Measurements from ENCODE around the gene PTPN12.

PTPN12 gene

GRCh38 chr7:77680266-77680665, 143.2 kb downstream of the PTPN12 start:
- TF ChIP-seq, protein P1, sequence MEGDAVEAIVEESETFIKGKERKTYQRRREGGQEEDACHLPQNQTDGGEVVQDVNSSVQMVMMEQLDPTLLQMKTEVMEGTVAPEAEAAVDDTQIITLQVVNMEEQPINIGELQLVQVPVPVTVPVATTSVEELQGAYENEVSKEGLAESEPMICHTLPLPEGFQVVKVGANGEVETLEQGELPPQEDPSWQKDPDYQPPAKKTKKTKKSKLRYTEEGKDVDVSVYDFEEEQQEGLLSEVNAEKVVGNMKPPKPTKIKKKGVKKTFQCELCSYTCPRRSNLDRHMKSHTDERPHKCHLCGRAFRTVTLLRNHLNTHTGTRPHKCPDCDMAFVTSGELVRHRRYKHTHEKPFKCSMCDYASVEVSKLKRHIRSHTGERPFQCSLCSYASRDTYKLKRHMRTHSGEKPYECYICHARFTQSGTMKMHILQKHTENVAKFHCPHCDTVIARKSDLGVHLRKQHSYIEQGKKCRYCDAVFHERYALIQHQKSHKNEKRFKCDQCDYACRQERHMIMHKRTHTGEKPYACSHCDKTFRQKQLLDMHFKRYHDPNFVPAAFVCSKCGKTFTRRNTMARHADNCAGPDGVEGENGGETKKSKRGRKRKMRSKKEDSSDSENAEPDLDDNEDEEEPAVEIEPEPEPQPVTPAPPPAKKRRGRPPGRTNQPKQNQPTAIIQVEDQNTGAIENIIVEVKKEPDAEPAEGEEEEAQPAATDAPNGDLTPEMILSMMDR (IDR thresholded peaks at IDR 0.05; ENCODE audit: control extremely low read depth, extremely low read depth, low read depth, missing control alignments), result no peak
- ChIA-PET CTCF (no interaction called here), POLR2A (no interaction called here)
- DNase-seq (ENCODE audit: extremely low spot score), result no peak

- ChIA-PET CTCF (interaction anchor here (1.1 to 1.4 kb wide), 3 partner anchors 12 to 33 kb away, joined by 3 to 5 read pairs (median 4); partner anchors contain the start of gene RSBN1L), POLR2A (no interaction called here)
- TF ChIP-seq, protein P1 (IDR thresholded peaks at IDR 0.05; ENCODE audit: control extremely low read depth, extremely low read depth, low read depth, missing control alignments), result no peak
- no peak for DNase-seq (ENCODE audit: extremely low spot score)
Observed at GRCh38 chr7:77684030-77684429, 146.9 kb downstream of the PTPN12 start.

- CTCF ChIA-PET, result interaction anchor here (0.9 to 1.4 kb wide), 3 partner anchors 11 to 34 kb away, joined by 3 to 5 read pairs (median 3); partner anchors contain the start of gene RSBN1L
- POLR2A ChIA-PET, result no interaction called here
- no peak for DNase-seq (ENCODE audit: extremely low spot score)
- TF ChIP-seq, protein P1 (IDR thresholded peaks at IDR 0.05; ENCODE audit: control extremely low read depth, extremely low read depth, low read depth, missing control alignments), result no peak
Observed at GRCh38 chr7:77685233-77685632, 148.1 kb downstream of the PTPN12 start.

- CTCF ChIA-PET, result interaction anchor here (1.3 to 3.6 kb wide), 5 partner anchors 9 to 76 kb away, joined by 3 to 19 read pairs (median 5); partner anchors contain the start of gene RSBN1L
- TF ChIP-seq, protein P1 (IDR thresholded peaks at IDR 0.05; ENCODE audit: control extremely low read depth, extremely low read depth, low read depth, missing control alignments), result no peak
- no peak for DNase-seq (ENCODE audit: extremely low spot score)
- POLR2A ChIA-PET, result interaction anchor here (0.6 to 0.7 kb wide), 2 partner anchors 17 to 29 kb away, joined by 4 read pairs; no protein-coding TSS in a partner anchor
Observed at GRCh38 chr7:77687100-77687746, 150.1 kb downstream of the PTPN12 start.

DNA sequence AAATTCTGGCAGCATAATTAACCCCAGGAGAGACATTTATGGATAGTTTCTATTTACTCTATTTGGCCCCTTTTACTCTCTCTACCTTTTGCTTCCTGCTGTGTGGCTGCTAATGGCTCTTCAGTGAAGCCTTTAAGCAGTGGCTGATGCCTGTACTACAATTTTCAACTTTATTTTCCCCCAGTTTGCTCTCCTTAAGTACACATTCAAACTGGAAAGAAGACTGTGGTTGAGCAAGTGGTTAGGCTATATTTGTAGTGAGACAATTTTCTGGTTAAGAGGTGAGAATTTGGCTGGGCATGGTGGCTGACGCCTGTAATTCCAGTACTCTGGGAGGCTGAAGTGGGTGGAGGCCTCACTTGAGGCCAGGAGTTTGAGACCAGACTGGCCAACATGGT, 150.7 kb downstream of the PTPN12 start:
- DNase-seq (ENCODE audit: extremely low spot score), result no peak
- CTCF ChIA-PET, result interaction anchor here (1.3 to 3.6 kb wide), 5 partner anchors 8 to 76 kb away, joined by 3 to 19 read pairs (median 5); partner anchors contain the start of gene RSBN1L
- TF ChIP-seq, protein P1 (IDR thresholded peaks at IDR 0.05; ENCODE audit: control extremely low read depth, extremely low read depth, low read depth, missing control alignments), result no peak
- POLR2A ChIA-PET, result interaction anchor here (0.6 kb wide), 1 partner anchor 16 kb away, joined by 4 read pairs; no protein-coding TSS in a partner anchor

Measured in GM10248 (cell line).